ENCODE results near the gene BNIP3.
"Not testable (repeated sequence)": the region's sequence is repeated elsewhere in the genome, so short reads cannot be mapped to it uniquely, and the experiment has no call there.

BNIP3 gene

DNA sequence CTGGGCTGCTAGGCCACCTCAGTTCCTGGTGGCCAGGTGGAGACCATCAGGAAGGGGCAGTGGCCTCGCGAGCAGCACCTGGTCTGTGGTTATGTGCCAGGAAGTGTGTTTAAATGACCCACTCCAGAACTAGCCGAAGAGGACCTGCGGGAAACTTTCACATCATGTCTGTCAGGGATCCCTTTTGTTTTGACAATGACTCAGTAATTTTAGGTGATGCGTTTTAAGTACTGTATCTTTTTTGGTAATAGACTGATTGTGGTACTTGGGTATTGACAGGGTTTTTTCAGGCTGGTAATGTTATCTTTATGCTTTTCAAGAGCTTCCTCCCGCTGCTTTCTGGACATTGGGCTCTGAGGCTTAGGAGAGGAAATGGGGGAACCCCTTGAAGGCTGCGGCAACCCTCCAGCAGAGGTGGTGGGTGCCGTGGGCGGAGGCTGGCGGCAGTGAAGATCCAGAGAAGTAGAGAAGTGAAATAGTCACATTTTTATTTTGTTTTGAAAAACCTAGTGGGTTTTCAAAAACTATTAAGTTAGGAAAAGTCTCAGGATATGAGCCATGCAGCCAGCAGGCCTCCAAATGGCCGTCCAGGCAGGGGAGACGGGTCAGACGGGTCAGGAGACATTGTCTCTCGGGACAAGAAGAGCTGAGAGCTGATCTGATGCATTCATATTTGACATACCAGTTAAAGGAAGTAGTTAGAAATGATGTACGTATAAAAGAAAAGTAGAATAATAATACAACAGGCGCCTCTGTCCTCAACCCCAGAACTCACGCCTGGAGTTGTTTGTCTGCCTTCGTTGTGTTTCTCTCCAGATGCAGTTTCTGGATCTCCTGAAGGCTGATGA is 53.3 kb downstream of the BNIP3 start:
- DNase-seq = no peak

DNA sequence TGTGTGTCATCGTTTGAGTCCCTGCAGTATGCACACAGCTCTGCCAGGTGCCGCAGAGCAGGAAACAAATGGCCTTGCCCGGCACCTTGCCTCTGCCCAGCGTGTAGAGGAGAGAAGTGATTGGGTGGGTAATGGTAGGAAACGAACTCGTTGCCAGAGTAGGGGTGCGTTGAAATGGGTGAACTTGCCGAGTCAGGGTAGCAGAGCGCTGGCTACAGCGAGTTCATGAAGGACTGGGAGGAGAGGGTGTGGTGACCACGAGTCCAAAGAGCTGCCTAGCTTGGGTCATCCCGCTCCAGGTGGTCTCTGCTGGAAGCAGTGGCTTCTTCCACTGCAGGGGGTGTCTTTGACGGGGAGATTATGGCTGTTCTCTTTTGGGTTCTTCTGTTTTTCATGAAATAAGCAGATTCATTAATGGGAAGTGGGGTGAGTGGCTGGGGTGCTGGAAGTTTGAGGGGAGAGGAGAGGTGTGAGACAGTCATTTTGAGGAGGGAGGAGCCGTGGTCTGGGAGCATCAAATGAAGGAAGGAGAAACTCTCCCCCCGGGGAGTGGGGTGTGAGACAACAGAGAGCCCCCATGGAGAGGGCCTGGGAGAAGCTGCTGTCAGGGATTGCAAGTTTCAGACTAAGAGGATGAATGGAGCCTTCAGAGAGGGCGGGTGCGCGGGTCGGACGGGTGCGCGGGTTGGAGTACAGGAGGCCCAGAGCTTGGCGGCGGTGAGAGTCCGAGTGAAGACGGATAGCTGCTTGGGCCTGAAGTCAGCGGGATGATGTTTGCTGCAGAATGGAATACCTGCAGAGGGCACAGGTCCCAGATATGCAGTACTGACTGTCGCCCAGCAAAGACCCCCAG is 54.8 kb downstream of the BNIP3 start:
- no peak for DNase-seq

- DNase-seq = no peak
Measured at GRCh38 chr10:131926253-131926652, 55.5 kb downstream of the BNIP3 start.

DNA sequence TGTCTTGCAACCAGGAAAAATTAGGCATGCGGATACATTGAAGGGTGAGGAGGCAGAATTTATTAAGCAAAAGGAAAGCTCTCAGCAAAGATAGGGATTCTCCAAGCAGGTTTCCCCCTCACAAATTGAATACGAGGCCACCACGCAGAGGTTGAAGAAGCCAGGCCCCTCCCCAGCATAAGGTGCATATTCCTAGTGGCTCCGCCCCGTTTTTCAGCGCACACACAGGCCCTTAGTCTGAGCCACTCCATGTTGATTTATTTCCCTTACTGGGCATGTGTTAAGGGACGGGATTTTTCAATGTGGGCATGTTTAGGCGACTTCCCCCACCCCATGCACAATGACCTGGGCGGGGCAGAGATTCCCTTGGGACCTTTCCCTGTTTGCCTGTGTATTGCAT is 56.0 kb downstream of the BNIP3 start:
- no peak for DNase-seq

DNA sequence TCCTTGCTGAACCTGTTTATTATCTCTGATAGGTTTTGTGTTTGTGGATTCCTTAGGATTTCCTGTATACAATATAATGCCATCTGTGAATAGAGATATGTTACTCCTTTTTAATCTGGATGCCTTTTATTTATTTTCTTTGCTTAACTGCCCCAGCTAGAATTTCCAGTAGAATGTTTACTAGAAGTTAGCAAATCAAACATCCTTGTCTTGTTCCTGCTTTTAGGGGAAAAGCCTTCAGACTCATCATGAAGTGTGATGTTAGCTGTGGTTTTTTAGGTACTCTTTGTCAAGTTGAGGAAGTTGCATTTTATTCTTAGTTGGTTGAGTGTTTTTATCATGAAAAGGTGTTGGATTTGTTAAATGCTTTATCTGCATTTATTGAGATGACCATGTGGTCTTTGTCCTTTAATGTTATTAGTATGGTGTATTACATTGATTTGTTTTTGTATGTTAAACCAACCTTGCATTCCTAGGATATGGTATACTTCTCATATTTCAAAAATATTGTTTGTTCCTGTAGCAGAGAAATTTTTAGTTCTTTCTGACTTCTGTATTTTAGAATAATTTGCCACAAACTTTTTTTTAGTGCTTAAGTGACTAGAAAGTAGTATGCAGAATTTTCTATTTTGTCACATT is 56.6 kb downstream of the BNIP3 start:
- no peak for DNase-seq

- DNase-seq = no peak
Measured at GRCh38 chr10:131923038-131923756, 58.5 kb downstream of the BNIP3 start.

GRCh38 chr10:131921184-131921583 is 60.5 kb downstream of the BNIP3 start:
- no peak for DNase-seq

GRCh38 chr10:131920693-131921092 is 61.0 kb downstream of the BNIP3 start:
- DNase-seq = no peak

DNA sequence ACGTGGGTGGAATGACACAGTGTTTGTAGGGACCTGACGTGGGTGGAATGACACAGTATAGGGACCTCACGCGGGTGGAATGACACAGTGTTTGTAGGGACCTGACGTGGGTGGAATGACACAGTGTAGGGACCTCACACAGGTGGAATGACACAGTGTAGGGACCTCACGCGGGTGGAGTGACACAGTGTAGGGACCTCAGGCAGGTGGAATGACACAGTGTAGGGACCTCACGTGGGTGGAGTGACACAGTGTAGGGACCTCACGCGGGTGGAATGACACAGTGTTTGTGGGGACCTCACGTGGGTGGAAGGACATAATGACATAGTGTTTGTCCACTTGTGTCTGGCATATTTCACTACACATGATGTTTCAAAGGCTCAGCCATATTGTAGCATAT is 61.6 kb downstream of the BNIP3 start:
- no peak for DNase-seq

DNA sequence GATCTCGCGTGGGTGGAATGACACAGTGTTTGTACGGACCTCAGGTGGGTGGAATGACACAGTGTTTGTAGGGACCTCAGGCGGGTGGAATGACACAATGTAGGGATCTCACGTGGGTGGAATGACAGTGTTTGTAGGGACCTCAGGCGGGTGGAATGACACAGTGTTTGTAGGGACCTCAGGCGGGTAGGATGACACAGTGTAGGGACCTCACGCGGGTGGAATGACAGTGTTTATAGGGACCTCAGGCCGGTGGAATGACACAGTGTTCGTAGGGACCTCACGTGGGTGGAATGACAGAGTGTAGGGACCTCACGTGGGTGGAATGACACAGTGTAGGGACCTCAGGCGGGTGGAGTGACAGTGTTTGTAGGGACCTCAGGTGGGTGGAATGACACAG is 62.3 kb downstream of the BNIP3 start:
- not testable (repeated sequence) for DNase-seq
